Measurements from ENCODE around the gene ESR2. TPM values are rescaled to one million over a fixed set of nuclear protein-coding genes. Genes with fewer than 3 reads are reported as not detected.

ESR2 gene
- total and polyA plus RNA-seq, 2 of the 8 experiments (the other 6 are each of a cell fraction or from before 2014, with no cell fraction given): 0.19 to 0.23 TPM

- no peak overlapping the region for H2BK120ac ChIP-seq (replicated peaks; ENCODE audit: low read depth, low read length)
- H3K18ac ChIP-seq (ENCODE audit: extremely low read depth, low read length): no peak overlapping the region
- no peaks in the 10 kb centered on the region for H3K79me2 ChIP-seq (ENCODE audit: control insufficient read depth in 1 of 2, insufficient read depth in 2 of 2, low read length in 2 of 2)
- FAIRE-seq (no peak), DNase-seq (ENCODE audit: low read depth in 1 of 2, low spot score in 2 of 2) (no peak)
- H3K36me3 ChIP-seq (ENCODE audit: control insufficient read depth in 2 of 4, insufficient read depth in 4 of 4, low read length in 3 of 4): peaks cover 0 to 17% (median 8%) of the 10 kb centered on the region in 4 experiments; a peak in 7 of 8 replicates
- no peaks in the 10 kb centered on the region for H3K23me2 ChIP-seq (ENCODE audit: low read depth, low read length)
- no peak overlapping the region for H3K27ac ChIP-seq (ENCODE audit: low read depth, low read length)
- no peak overlapping the region for H2AFZ ChIP-seq (ENCODE audit: low read length)
- POLR2A ChIA-PET (ENCODE audit: partially characterized antibody): no interaction called here
- H2BK15ac ChIP-seq (ENCODE audit: low read length): no peak overlapping the region
- H3K79me1 ChIP-seq (ENCODE audit: low read depth, low read length): no peaks in the 10 kb centered on the region
- no peak overlapping the region for H2BK20ac ChIP-seq (ENCODE audit: low read length)
- no peak overlapping the region for H2AK5ac ChIP-seq (ENCODE audit: low read depth, low read length)
- H3K56ac ChIP-seq (replicated peaks; ENCODE audit: insufficient read length, low read depth, low read length): no peak overlapping the region
- no peak overlapping the region for H4K5ac ChIP-seq (ENCODE audit: insufficient read length, low read depth, low read length)
- H3K9me3 ChIP-seq (ENCODE audit: insufficient read depth in 2 of 2, low read depth in 1 of 2, low read length in 1 of 2): no peaks in the 10 kb centered on the region
- no peaks in the 10 kb centered on the region for H4K20me1 ChIP-seq (replicated peaks in 1 of 2; ENCODE audit: control insufficient read depth in 1 of 2, insufficient read depth in 2 of 2, low read length in 2 of 2)
- 84% methylated on average over 2 of the region's 2 CpGs; no CpG with 5 or more reads in 1 of the 2 experiments for WGBS, 2 experiments (ENCODE audit: extremely low coverage in 1 of 2, insufficient coverage in 1 of 2, insufficient read length in 1 of 2, insufficient replicate concordance in 2 of 2, low coverage in 1 of 2, low lambda C conversion rate in 2 of 2, missing lambda C conversion rate in 1 of 2)
- H3K27me3 ChIP-seq (replicated peaks in 1 of 4; ENCODE audit: control insufficient read depth in 3 of 4, extremely low read depth in 1 of 4, insufficient read depth in 3 of 4, low read length in 3 of 4): no peaks in the 10 kb centered on the region
- no peak overlapping the region for H3K4ac ChIP-seq (replicated peaks; ENCODE audit: insufficient read length, low read depth, low read length)
- no peak overlapping the region for H2BK12ac ChIP-seq (ENCODE audit: low read depth, low read length)
- H3K4me1 ChIP-seq (replicated peaks in 1 of 4; ENCODE audit: control insufficient read depth in 3 of 4, insufficient read depth in 4 of 4, low read length in 3 of 4): no peaks in the 10 kb centered on the region
- CTCF ChIA-PET (ENCODE audit: partially characterized antibody): interaction anchor here (1.0 to 1.3 kb wide), 2 partner anchors 39 to 130 kb away, joined by 4 read pairs; no protein-coding TSS in a partner anchor
- no peak overlapping the region for H3K14ac ChIP-seq (ENCODE audit: insufficient read length)
- H3K9ac ChIP-seq (replicated peaks in 1 of 4; ENCODE audit: extremely low read depth in 1 of 4, low read depth in 3 of 4, low read length in 3 of 4): no peak overlapping the region
- H2BK5ac ChIP-seq (ENCODE audit: low read depth, low read length): no peak overlapping the region
- H4K91ac ChIP-seq (replicated peaks; ENCODE audit: insufficient read length, low read length): no peak overlapping the region
- no peak overlapping the region for H3K4me3 ChIP-seq (ENCODE audit: extremely low read depth in 1 of 4, insufficient read depth in 2 of 4, low read depth in 3 of 4, low read length in 4 of 4)
- H3K4me2 ChIP-seq (ENCODE audit: insufficient read depth in 1 of 2, low read depth in 2 of 2, low read length in 2 of 2): no peak overlapping the region
- no peak overlapping the region for H3K23ac ChIP-seq (ENCODE audit: insufficient read length)
- no peak overlapping the region for H4K8ac ChIP-seq (ENCODE audit: extremely low read depth, insufficient read depth, low read length)
- TF ChIP-seq BRCA1 (IDR thresholded peaks at IDR 0.05; ENCODE audit: low read depth, low read length): no peak
- no peak for TF ChIP-seq SP4 (IDR thresholded peaks at IDR 0.05; ENCODE audit: low read length)
- TF ChIP-seq JUN (IDR thresholded peaks at IDR 0.05; ENCODE audit: low read depth, low read length): no peak
- no peak for TF ChIP-seq POU5F1 (IDR thresholded peaks at IDR 0.05; ENCODE audit: low read depth, low read length)
- no peak for TF ChIP-seq SAP30 (IDR thresholded peaks at IDR 0.05; ENCODE audit: insufficient read depth, insufficient replicate concordance, low read length)
- TF ChIP-seq KDM5A (IDR thresholded peaks at IDR 0.05; ENCODE audit: low read length): no peak
- no peak for TF ChIP-seq E2F6 (IDR thresholded peaks at IDR 0.05)
- TF ChIP-seq CHD1 (IDR thresholded peaks at IDR 0.05; ENCODE audit: low read depth, low read length): no peak
Observed at GRCh38 chr14:64174922-64175782, 119.0 kb downstream of the ESR2 start.
